C4-2B (cell line): ENCODE results near the gene LMCD1.
"Not testable (repeated sequence)": the region's sequence is repeated elsewhere in the genome, so short reads cannot be mapped to it uniquely, and the experiment has no call there.

Source experiments
- H3K27ac ChIP-seq: fragments of 450-650 bp; 2 replicates; pipeline ENCODE4 v1.5.1; 2017
- ZFX ChIP-seq: fragments of 450-650 bp; IDR thresholded peaks from 2 replicates; pipeline ENCODE4 v1.6.1; 2017
- TF ChIP-seq, protein P1 (sequence below): fragments of 450-650 bp; conservative IDR thresholded peaks from 2 replicates; pipeline ENCODE4 v1.5.1; 2017; ENCODE audit warnings: mild to moderate bottlenecking

The LMCD1 gene

DNA sequence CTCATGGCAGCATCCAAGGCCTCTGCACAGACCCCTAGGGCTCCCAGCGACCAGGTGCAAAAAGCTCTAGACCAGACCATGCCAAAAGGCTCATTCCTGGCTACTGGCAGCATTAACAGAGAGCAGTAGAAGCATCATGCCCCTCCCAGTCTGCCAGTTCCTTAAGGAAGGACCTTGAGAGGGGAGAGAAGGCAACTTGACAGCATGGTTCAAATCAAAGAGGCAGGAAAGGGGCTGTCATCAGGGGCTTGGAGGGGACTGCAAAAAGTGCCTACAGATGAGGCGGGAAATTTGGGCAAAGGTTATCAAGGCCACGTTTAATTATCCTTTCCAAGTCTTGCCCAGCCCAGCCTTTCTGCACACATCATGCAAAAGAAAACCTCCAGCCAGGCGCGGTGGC, 78.3 kb downstream of the LMCD1 start:
- no peak overlapping the region for H3K27ac ChIP-seq
- TF ChIP-seq, protein P1, sequence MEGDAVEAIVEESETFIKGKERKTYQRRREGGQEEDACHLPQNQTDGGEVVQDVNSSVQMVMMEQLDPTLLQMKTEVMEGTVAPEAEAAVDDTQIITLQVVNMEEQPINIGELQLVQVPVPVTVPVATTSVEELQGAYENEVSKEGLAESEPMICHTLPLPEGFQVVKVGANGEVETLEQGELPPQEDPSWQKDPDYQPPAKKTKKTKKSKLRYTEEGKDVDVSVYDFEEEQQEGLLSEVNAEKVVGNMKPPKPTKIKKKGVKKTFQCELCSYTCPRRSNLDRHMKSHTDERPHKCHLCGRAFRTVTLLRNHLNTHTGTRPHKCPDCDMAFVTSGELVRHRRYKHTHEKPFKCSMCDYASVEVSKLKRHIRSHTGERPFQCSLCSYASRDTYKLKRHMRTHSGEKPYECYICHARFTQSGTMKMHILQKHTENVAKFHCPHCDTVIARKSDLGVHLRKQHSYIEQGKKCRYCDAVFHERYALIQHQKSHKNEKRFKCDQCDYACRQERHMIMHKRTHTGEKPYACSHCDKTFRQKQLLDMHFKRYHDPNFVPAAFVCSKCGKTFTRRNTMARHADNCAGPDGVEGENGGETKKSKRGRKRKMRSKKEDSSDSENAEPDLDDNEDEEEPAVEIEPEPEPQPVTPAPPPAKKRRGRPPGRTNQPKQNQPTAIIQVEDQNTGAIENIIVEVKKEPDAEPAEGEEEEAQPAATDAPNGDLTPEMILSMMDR, result no peak
- TF ChIP-seq ZFX, result no peak

DNA sequence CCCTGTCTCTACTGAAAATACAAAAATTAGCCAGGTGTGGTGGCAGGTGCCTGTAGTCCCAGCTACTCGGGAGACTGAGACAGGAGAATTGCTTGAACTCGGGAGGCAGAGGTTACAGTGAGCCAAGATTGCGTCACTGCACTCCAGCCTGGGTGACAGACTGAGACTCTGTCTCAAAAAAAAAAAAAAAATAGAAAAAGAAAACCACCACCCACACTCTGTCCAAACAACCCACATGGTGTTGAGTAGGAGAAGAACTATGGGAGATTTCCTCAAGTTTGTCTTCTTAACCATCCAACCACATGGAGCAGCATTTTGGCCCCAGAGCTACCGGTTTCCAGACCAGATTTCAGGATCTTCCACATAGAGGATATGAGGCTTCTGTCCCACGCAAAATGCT, 78.8 kb downstream of the LMCD1 start:
- not testable (repeated sequence) for H3K27ac ChIP-seq

DNA sequence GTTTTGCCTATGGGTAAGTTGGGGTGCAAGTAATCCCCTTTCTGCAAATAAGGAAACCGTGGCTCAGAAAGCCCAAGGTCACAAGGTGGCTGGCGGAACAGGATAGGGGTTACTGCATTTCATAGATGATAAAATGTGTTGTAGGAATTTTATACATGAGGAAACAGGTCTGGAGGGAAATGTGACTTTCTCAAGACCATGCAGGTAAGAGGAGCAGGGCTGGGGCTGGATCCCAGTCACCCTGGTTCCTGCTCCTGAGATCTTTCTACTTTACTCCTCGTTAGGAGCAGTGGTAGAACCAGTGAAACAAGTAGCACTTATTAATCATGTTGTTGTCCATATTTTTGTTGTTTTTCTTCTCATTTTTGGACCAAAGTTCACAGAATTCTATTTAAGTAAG, 79.8 kb downstream of the LMCD1 start:
- no peak overlapping the region for H3K27ac ChIP-seq
- TF ChIP-seq, protein P1, result no peak
- no peak for TF ChIP-seq ZFX

DNA sequence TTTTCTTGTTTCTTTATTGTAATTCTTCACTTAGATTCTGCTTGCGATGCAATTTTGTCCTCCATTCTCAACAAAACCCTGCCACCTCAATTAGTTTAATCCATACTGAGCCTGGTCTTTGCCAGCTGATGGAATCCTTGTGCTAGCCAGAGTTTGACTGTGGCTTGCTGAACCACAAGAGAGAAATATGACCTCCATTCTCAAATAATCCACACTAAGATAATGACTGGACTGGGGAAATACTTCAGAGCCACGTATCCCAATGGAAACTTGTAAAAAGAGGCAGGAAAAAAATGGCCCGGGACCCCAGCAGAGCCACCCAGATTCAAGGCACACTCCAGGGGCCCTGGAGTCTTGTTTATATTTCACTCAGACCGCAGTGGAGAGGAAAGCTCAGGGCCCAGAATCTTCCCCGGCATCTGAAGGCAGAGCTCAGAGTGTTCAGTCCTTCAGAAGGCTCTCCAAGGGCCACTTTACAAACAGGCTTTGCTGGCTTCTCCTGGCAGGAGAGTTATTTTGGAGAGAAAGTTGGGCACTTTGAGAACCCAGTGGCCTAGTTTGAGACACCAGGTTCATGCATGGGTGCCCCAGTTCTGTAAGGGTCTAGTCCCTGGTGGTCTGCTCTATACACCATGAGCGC, 80.3 kb downstream of the LMCD1 start:
- TF ChIP-seq ZFX, result no peak
- TF ChIP-seq, protein P1, result no peak
- H3K27ac ChIP-seq, result no peak overlapping the region

DNA sequence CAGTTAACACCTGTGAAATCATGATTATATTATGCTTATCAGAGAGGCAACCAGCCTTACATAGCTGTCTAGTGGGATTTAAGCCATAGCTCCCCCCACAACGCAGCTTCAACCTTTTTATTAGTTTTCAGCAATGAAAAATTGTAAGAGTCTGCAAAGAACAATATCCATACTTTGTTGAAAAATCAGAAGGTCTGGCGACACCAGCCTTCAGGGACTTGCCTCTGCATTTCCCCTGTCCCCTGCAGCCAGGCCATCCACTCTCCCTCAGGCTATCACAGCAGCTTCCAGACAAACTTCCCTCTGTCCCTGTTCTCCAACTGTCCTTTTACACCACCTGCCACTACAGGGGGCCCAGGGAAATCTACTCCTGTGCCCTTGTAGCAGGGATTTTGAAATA, 83.0 kb downstream of the LMCD1 start:
- H3K27ac ChIP-seq, result no peak overlapping the region
- TF ChIP-seq, protein P1, result no peak
- no peak for TF ChIP-seq ZFX

DNA sequence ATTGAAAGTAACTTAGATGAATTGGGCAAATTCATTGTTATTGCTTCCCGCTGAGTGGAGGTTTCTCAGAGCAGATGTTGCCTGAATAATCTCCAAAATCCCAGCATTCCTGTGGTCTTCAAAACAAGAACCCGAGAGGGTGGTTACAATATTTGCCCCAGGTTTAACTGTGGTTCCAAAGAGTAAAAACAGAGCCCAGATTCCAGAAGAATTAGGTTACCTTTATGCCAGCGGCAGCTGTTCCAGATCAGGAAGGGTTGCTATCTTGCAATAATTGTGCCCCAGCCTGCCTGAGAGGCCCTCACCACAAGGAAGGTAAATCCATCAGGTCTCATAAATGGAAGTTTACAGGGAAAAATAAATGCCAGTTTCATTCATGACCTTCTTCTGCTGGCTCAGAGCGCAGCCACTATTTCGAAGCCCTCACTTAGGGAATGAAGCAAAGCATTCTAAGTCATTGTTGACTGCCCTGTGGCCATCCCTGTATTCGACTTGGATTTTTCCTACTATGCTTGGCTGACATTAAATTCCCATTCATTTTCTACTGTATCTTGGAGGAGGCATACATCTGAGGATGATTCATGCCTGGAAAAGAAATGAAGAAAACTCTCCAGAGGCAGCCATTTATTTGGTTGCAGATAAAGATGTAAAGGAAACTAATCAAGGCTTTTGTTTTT, 88.4 kb downstream of the LMCD1 start:
- no peak for TF ChIP-seq ZFX
- TF ChIP-seq, protein P1, result no peak
- H3K27ac ChIP-seq, result no peak overlapping the region

DNA sequence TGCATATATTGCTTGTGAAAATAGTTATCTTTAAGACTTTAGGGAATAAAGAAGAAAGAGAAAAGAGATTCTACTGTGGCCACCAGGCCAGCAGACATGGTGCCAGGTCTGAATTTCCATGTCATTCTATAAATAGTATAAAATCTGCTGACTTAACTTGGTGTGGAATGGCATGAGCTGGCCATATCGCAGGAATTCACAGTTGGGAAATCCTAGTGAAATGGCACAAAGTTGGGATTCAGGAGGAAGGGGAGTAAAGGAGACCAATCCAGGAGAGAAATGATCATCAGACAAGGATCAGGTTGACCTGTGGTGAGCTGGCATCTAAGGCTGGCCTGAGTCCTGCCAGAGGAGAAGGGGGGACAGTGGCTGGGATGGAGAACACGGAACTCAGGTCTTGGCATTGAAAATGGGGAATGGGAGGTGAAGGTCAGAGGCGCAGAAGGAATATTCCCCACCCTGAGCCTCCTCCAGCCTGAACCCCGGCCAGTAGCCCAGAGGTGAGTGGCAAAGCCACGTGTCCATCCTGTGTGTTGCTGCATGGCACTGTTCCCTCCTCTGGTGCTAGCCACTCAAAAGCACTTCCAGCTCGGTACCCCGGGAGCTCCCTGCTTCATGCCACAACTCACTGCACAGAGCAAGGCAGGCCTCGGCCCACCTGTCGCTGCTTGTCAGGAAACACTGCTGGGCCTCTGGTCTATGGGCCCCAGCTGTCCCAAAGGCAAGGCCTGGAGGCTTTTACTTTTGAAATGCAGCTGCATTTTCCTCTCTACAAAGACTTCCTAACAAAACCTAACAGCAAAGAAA, 91.6 kb downstream of the LMCD1 start:
- no peak overlapping the region for H3K27ac ChIP-seq
- TF ChIP-seq, protein P1, result no peak
- TF ChIP-seq ZFX, result no peak
